HFF-Myc (cell line): Measurements from ENCODE around the gene ZFHX3.

ENCODE experiments used
- DNase-seq: peaks from one replicate; pipeline ENCODE4 v3.0.0-alpha.2; 2011; ENCODE audit warnings: low read depth; ENCODE audit errors: extremely low read depth
- H3K4me3 ChIP-seq: replicated peaks from 2 replicates; pipeline ENCODE4 v1.5.1; 2011; ENCODE audit warnings: low read depth, mild to moderate bottlenecking, control low read depth, low read length
- TF ChIP-seq, protein P1 (sequence below): IDR thresholded peaks from 2 replicates; pipeline ENCODE4 v1.5.1; 2012; ENCODE audit warnings: mild to moderate bottlenecking, low read depth, low read length, control low read depth; ENCODE audit errors: missing control alignments

Gene ZFHX3

DNA sequence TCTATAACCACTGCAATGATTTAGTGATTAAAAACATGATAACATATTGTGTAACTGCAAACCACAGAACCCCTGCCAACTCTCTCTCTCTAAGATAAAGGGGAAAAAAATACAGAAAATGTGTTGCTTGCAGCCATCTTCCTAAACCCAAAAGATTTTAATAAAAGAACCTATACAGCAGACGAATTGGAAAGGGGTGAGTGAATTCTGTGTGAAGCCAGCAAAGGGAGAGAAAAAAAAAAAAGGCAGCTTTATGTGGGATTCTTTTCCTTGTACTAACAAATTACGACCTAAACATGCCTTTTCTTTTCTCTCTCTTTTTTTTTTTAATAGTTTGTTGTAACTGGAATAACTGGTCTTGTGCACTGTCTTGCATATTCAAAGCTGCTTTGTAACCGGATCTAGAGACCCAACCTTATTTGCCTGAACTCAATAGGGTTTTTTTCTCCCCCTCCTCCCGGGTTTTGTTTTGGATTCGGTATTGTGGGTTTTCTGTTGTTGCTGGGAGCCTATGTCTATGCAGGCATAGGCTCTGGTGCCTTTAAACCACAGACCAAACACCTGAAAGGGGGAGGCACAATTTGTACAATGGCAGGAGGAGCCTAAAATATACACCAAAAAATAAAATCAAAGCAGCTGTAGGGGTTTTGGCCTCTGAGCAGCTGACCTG is 7.0 kb upstream of the ZFHX3 start:
- no peak for DNase-seq
- TF ChIP-seq, protein P1, sequence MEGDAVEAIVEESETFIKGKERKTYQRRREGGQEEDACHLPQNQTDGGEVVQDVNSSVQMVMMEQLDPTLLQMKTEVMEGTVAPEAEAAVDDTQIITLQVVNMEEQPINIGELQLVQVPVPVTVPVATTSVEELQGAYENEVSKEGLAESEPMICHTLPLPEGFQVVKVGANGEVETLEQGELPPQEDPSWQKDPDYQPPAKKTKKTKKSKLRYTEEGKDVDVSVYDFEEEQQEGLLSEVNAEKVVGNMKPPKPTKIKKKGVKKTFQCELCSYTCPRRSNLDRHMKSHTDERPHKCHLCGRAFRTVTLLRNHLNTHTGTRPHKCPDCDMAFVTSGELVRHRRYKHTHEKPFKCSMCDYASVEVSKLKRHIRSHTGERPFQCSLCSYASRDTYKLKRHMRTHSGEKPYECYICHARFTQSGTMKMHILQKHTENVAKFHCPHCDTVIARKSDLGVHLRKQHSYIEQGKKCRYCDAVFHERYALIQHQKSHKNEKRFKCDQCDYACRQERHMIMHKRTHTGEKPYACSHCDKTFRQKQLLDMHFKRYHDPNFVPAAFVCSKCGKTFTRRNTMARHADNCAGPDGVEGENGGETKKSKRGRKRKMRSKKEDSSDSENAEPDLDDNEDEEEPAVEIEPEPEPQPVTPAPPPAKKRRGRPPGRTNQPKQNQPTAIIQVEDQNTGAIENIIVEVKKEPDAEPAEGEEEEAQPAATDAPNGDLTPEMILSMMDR: no peak
- H3K4me3 ChIP-seq: no peak overlapping the region

DNA sequence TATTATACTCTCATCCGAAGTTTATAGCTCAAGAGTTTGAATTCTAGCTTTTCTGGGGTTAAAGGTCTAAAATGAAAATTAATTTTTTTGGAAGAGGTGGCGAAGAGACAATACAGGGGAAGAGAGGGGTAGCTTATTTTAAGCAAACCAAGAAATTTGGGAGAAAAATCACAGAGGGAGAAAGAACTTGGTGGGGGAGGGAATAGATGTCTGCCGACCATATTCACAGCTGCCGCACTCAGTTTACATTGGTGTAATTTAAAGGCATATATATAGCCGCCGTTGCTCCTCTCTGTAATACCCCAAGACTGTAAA is 6.5 kb upstream of the ZFHX3 start:
- TF ChIP-seq, protein P1: no peak
- DNase-seq: no peak
- H3K4me3 ChIP-seq: no peak overlapping the region

- TF ChIP-seq, protein P1: no peak
- no peak for DNase-seq
- H3K4me3 ChIP-seq: no peak overlapping the region
Measured at GRCh38 chr16:73054125-73054484, 6.2 kb upstream of the ZFHX3 start.

DNA sequence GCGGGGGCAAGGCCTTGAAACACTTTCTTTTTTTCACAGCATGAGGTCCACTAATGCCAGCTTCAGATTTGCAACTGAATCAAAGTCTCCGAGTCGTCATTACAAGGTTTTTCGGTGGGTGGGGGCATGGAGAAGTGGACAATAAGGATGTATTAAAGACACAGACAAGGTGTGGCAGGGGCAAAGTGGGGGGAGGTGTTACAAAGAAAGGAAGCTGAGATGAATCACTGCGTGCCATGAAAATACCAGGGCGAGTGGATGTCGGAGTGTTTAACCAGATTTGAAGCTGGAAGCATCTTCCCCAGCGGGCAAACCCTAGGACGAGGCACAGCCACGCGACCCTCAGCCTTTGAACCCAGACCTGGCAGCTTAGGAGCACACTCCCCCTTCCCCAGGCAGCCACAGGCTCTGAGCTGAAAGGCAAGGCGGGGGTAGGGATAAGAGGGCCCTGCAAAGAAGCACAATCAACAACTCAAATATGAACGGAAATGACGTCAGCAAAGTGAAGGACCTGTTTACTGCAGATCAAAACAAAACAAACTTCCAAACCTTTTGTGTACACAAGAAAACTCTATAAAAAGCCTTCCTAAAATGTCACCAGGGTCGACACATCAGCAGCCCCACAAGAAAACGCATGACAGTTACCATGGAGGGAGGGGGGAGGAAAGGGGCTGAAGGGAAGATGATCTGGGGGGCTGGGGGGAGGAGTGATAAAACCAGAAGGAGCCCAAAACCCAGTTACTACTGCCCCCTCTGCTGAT is 5.6 kb upstream of the ZFHX3 start:
- H3K4me3 ChIP-seq: no peak overlapping the region
- TF ChIP-seq, protein P1: no peak
- DNase-seq: no peak

- no peak for DNase-seq
- TF ChIP-seq, protein P1: no peak
- H3K4me3 ChIP-seq: no peak overlapping the region
Measured at GRCh38 chr16:73053038-73053363, 5.1 kb upstream of the ZFHX3 start.

DNA sequence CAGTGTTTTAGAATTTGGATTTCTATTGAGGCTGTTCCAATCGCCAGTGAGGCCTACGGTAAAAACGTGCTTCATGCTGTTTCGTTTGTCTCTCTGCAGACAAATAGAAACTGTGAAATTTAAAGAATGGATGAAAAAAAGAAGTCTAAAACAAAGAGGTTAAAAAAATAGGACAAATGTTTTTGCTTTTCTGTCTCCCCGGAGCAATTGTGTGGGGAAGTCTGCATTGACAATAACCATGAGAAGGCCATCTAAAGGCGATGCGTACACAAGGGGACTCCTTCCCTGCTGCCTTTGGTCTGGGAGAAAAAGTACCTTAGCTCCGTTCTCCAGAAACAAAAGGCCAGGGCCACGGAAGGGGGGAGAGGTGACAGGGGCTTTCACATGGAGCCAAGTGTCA is 4.6 kb upstream of the ZFHX3 start:
- TF ChIP-seq, protein P1: no peak
- DNase-seq: no peak
- no peak overlapping the region for H3K4me3 ChIP-seq
